Ovary (tissue), 3 donors: ENCODE measurements around the gene SLC15A5.

Source experiments
- EP300 ChIP-seq: sonication (generic); formaldehyde crosslinking; IDR thresholded peaks from one replicate; pipeline ENCODE4 v1.6.1; 2017; ENCODE audit warnings: antibody characterized with exemption
- POLR2A ChIP-seq: fragments of 450-650 bp; IDR thresholded peaks from one replicate; pipeline ENCODE4 v1.6.1; 2017; ENCODE audit warnings: antibody characterized with exemption, mild to moderate bottlenecking, moderate library complexity
- TF ChIP-seq, protein P1 (sequence below), 3 donors: fragments of 450-650 bp in 2 of 3; fragments of 200-600 bp in 1 of 3; IDR thresholded peaks; one replicate each; pipeline versions ENCODE4 v1.5.1 to v1.8.0; 2016 to 2022; ENCODE audit warnings: antibody characterized with exemption in 3 of 3, mild to moderate bottlenecking in 1 of 3
- donor health status: DM: no; HTN: no; CAD: no.

DNA sequence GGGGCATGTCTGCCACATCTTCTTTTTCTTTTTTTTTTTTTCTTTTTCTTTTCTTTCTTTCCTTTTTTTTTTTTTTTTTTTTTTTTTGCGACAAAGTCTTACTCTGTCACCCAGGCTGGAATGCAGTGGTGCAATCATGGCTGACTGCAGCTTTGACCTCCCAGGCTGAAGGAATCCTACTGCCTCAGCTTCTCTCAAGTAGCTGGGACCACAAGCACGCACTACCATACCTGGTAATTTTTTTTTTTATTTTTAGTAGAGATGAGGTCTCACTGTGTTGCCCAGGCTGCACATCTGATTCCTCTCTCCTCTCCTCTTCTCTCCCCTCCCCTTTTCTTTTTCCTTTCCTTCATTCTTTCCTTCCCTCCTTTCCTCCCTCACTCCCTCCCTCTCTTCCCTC, 18.5 kb downstream of the SLC15A5 start:
- TF ChIP-seq, protein P1, sequence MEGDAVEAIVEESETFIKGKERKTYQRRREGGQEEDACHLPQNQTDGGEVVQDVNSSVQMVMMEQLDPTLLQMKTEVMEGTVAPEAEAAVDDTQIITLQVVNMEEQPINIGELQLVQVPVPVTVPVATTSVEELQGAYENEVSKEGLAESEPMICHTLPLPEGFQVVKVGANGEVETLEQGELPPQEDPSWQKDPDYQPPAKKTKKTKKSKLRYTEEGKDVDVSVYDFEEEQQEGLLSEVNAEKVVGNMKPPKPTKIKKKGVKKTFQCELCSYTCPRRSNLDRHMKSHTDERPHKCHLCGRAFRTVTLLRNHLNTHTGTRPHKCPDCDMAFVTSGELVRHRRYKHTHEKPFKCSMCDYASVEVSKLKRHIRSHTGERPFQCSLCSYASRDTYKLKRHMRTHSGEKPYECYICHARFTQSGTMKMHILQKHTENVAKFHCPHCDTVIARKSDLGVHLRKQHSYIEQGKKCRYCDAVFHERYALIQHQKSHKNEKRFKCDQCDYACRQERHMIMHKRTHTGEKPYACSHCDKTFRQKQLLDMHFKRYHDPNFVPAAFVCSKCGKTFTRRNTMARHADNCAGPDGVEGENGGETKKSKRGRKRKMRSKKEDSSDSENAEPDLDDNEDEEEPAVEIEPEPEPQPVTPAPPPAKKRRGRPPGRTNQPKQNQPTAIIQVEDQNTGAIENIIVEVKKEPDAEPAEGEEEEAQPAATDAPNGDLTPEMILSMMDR (IDR thresholded peaks at IDR 0.05), result no peak
- TF ChIP-seq POLR2A (no peak), EP300 (no peak)
